Erythroblast (primary cell): Measurements from ENCODE around the gene PLA2G4C.

Experiments
- GATA1 ChIP-seq: IDR thresholded peaks from 2 replicates; pipeline ENCODE4 v1.6.1; 2011; ENCODE audit warnings: low read depth, mild to moderate bottlenecking, control low read depth, low read length, moderate library complexity
- POLR2A ChIP-seq: IDR thresholded peaks from 2 replicates; pipeline ENCODE4 v1.6.1; 2011; ENCODE audit warnings: mild to moderate bottlenecking, low read length

DNA sequence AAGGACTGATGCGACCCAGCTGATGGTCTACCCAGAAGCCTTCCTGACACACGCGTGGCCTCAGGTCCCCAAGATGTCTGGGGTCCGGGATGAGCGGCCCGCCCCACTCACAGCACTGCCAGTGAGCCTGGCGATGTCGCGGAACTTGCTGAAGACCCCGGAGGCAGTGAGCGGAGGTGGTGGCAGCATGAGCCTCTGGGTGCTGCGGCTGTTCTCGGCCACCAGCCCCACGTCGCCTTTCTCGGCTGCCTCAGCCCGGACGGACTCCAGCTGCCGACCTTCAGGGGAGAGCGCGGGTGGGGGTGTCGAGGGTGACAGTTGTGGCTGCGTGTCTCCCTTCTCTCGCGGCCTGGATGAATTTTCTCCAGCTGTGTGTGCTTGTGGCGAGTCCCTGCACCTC, 26.8 kb upstream of the PLA2G4C start:
- TF ChIP-seq POLR2A: no peak
- TF ChIP-seq GATA1: no peak
